Duodenal mucosa (tissue), 2 donors: ENCODE measurements around the gene DDX54.
A peak's percentile ranks its signal among the peaks of the same experiment; 100 is the strongest.

Experiments used
- H3K27ac ChIP-seq: one replicate; pipeline ENCODE4 v1.7.0; 2013; ENCODE audit warnings: low read depth, low read length
- H3K27me3 ChIP-seq, 2 donors: one replicate each; pipeline ENCODE4 v1.7.0; 2013; ENCODE audit warnings: low read length in 2 of 2, control low read depth in 1 of 2; ENCODE audit not compliant: insufficient read depth in 2 of 2, control insufficient read depth in 1 of 2
- H3K36me3 ChIP-seq, 2 donors: one replicate each; pipeline ENCODE4 v1.7.0; 2013; ENCODE audit warnings: low read length in 2 of 2, control low read depth in 1 of 2; ENCODE audit not compliant: insufficient read depth in 2 of 2, control insufficient read depth in 1 of 2
- H3K4me1 ChIP-seq, 2 donors: one replicate each; pipeline ENCODE4 v1.7.0; 2013; ENCODE audit warnings: low read length in 2 of 2, control low read depth in 1 of 2; ENCODE audit not compliant: insufficient read depth in 2 of 2, control insufficient read depth in 1 of 2
- H3K4me3 ChIP-seq, 2 donors: one replicate each; pipeline ENCODE4 v1.7.0; 2013; ENCODE audit warnings: low read length in 2 of 2, low read depth in 1 of 2
- H3K9ac ChIP-seq, 2 donors: one replicate each; pipeline ENCODE4 v1.7.0; 2013; ENCODE audit warnings: low read length in 2 of 2, low read depth in 1 of 2
- H3K9me3 ChIP-seq, 2 donors: one replicate each; pipeline ENCODE4 v1.7.0; 2013; ENCODE audit warnings: low read length in 2 of 2, control low read depth in 1 of 2; ENCODE audit not compliant: control insufficient read depth in 1 of 2

Gene DDX54

DNA sequence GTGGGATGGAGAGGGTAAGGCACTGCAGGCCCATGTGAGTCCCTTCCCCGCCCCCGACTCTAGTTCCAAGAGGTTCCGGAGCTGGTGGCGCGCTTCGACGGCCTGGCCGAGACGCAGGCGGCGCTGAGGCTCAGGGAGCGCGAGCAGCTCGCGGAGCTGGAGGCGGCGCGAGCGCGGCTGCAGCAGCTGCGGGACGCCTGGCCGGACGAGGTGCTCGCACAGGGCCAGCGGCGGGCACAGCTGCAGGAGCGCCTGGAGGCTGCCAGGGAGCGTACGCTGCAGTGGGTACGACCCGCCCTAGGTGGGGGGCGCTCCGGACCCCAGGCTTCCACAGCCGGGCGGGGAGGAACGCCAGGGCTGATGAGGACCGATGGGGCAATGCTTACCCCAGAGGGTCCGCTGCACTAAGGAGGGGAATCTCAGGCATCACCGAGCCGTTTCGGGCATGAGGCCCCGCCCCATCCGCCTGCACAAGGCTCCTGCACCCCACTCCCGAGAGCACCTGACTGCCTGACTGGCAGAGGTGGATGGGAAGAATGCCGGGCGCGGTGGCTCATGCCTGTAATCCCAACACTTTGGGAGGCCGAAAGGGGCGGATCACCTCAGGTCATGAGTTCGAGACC lies 30.8 kb downstream of the DDX54 start:
- H3K4me3 ChIP-seq: peak overlapping the region; percentile 28 to 43
- H3K9ac ChIP-seq: no peak overlapping the region
- H3K9me3 ChIP-seq: no peaks in the 10 kb centered on the region
- H3K36me3 ChIP-seq: peaks cover 9 to 18% of the 10 kb centered on the region in 2 donors
- peaks cover 14 to 24% of the 10 kb centered on the region in 2 donors for H3K27me3 ChIP-seq
- peaks cover 6 to 23% of the 10 kb centered on the region in 2 donors for H3K4me1 ChIP-seq
- no peak overlapping the region for H3K27ac ChIP-seq

DNA sequence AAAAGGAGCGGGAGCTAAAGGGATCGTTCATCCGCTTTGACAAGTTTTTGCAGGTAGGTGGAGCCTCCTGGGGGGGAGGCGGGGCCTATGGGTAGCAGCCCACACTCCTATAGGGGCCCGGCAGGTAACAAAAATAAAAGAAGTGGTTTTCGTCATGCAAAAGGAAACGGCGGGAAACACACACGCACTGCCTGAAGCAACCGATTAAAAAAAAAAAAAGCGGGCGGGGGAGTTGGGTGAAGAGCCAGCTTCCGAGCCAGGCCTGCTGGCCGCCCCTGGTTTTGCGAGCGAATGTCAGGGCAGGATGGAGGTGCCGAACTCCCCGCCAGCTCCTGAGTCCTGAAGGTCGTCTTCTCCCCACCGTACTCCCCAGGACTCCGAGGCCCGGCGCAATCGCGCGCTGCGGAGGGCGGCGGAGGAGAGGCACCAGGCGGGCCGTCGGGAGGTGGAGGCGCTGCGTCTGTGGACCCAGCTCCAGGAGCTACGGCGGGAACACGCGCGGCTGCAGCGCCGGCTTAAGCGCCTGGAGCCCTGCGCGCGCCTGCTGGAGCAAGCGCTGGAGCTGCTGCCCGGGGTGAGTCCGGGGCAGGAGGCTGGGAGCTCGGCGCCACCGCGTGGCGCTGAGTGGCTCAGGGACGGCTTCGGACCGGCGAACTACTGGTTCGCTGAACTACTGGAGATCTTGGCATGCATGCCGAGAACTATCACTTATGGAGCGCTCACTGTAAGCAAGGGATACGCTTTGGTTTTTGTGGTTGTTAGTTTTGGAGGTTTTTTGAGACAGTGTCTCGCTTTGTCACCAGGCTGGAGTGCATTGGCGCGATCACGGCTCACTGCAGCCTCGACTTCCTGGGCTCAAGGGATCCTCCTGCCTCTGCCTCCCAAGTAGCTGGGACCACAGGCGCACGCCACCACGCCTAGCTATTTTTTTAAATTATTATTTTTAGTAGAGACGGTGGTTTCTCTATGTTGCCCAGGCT lies 32.2 kb downstream of the DDX54 start:
- peak overlapping the region in 1 of 2 donors; percentile 6 for H3K9ac ChIP-seq
- H3K27ac ChIP-seq: no peak overlapping the region
- H3K36me3 ChIP-seq: peaks cover 5% of the 10 kb centered on the region in 2 donors
- peak overlapping the region; percentile 38 to 62 for H3K4me3 ChIP-seq
- H3K4me1 ChIP-seq: peaks cover 8 to 25% of the 10 kb centered on the region in 2 donors
- H3K9me3 ChIP-seq: no peaks in the 10 kb centered on the region
- H3K27me3 ChIP-seq: peaks cover 14 to 24% of the 10 kb centered on the region in 2 donors

DNA sequence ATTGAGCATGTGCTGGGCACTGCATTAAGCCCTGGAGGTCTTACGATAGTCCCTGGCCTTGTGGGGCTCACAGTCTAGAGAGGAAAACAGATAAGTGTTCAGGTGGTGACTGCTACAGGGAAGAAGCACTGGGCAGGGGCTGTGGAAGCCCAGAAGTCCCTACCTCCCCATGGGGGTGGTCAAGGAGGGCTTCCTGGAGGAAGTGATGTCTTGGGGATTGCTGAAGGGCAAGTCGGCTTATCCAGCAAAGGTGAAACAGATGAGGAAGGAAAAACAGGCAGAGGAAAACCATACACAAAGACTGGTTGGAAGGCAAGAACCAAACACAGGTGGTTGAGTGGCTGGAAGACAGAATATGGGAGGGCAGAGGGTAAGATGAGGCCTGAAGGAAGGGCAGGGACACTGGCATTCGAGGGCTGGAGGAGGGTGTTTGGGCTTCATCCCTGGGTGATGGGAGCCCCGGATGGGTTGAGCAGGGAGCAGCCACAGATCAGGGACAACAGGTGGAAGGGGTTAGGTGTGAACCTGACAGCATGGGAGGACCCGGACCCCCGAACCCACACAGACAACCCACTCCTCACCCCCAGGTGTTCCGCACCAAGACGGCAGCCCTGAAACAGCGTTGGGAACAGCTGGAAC lies 33.0 kb downstream of the DDX54 start:
- Histone ChIP-seq H3K27me3 (peaks cover 14 to 24% of the 10 kb centered on the region in 2 donors), H3K27ac (no peak overlapping the region), H3K9ac (peak overlapping the region in 1 of 2 donors; percentile 6), H3K4me3 (peak overlapping the region; percentile 38 to 62), H3K4me1 (peaks cover 8 to 25% of the 10 kb centered on the region in 2 donors), H3K36me3 (no peaks in the 10 kb centered on the region), H3K9me3 (no peaks in the 10 kb centered on the region)

GRCh38 chr12:113151655-113152054 lies 33.6 kb downstream of the DDX54 start:
- peaks cover 14 to 24% of the 10 kb centered on the region in 2 donors for H3K27me3 ChIP-seq
- H3K4me3 ChIP-seq: no peak overlapping the region
- H3K4me1 ChIP-seq: peaks cover 8 to 25% of the 10 kb centered on the region in 2 donors
- no peak overlapping the region for H3K9ac ChIP-seq
- H3K9me3 ChIP-seq: peaks cover 4% of the 10 kb centered on the region in 2 donors
- H3K36me3 ChIP-seq: no peaks in the 10 kb centered on the region
- no peak overlapping the region for H3K27ac ChIP-seq

DNA sequence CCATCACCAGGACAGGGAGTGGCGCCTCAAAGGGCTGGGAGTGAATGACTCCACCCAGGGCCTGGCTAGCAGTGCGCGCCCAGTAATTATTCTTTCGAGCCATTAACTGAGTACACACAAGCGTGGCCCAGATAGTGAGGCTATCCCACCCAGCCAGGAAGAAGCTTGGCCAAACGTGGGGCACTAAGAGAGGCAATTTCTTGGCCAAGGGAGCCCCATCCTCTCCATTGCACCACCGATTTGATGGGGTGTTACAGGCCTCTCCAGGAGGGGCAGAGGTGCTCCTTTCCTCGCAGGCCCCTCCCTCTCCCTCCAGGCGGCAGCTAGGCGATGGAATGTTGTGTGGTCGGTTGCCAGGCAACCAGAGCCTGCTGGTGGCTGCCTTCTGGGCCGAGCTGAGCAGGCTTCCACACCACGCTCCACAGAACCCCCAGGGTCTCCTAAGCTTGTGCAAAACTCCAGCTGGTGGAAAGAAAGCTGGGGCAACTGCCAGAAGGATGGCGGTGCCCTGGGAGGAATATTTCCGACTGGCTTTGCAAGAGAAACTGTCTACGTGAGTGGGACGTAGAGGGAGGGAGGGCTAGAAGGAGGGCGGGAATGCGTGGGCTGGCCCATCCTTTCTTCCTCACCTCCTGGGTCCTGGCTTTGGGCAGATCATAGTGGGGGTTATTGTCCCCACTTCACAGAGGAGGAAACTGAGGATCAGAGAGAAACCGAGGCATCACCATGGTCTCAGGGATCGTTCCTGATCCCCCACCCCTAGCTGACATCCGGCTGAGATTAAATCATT lies 35.7 kb downstream of the DDX54 start, which contains the start of gene CFAP73:
CFAP73 (plus strand) TSS at position 364 of the 790 bp plus-strand sequence; CDS start at position 498, 134 bp downstream.
- peaks cover 4% of the 10 kb centered on the region in 2 donors for H3K9me3 ChIP-seq
- peaks cover 8 to 22% of the 10 kb centered on the region in 2 donors for H3K4me1 ChIP-seq
- peaks cover 10 to 15% of the 10 kb centered on the region in 2 donors for H3K27me3 ChIP-seq
- no peaks in the 10 kb centered on the region for H3K36me3 ChIP-seq
- H3K4me3 ChIP-seq: peak within 1 kb of the TSS in 1 of 2 donors; percentile 1
- no peak within 1 kb of the TSS for H3K27ac ChIP-seq
- H3K9ac ChIP-seq: peak within 1 kb of the TSS in 1 of 2 donors; percentile 49

DNA sequence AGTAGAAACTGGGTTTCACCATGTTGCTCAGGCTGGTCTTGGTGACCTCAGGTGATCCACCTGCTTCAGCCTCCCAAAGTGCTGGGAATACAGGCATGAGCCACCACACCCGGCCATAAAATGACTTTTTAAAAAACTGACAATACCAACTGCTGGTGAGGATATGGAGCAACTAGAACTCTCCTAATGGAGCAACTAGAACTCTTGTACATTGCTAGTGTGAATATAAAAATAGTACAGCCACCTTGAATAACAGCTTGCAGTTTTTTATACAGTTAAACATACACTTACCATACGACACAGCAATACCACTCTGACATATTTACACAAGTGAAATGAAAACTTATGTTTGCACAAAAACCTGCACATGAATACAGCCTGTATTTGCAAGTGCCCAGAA lies 38.3 kb downstream of the DDX54 start:
- H3K9ac ChIP-seq: no peak overlapping the region
- peaks cover 13 to 20% of the 10 kb centered on the region in 2 donors for H3K4me1 ChIP-seq
- no peak overlapping the region for H3K4me3 ChIP-seq
- no peaks in the 10 kb centered on the region for H3K36me3 ChIP-seq
- H3K9me3 ChIP-seq: peaks cover 4% of the 10 kb centered on the region in 2 donors
- peaks cover 2 to 3% of the 10 kb centered on the region in 2 donors for H3K27me3 ChIP-seq
- no peak overlapping the region for H3K27ac ChIP-seq

DNA sequence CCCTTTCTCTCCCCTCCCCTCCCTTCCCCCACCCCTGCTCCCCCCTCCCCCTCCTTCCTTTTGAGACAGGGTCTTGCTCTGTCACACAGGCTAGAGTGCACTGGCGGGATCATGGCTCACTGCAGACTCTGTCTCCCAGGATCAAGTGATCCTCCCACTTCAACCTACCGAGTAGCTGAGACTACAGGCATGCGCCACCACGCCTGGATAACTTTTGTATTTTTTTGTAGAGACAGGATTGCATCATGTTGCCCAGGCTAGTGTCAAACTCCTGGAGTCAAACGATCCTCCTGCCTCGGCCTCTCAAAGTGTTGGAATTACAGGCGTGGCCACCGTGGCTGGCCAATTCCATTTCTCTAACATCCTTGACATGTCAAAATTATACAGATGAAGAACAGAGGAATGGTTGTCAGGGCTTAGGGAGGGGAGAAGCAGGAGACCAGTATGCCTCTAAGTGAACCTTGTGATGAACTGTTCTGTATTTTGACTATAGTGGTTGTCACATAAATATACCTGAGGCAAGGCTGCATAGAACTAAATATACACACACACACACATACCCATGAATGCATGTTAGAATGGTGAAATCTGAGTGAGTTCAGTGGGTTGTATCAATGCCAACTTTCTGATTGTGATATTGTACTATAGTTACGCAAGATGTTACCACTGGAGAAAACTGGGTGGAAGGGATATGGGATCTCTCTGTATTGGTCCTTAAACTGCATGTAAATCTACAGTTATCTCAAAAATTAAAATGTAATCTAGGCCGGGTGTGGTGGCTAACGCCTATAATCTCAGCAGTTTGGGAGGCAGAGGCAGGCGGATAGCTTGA lies 39.3 kb downstream of the DDX54 start:
- Histone ChIP-seq H3K27me3 (no peaks in the 10 kb centered on the region), H3K4me1 (peaks cover 16 to 20% of the 10 kb centered on the region in 2 donors), H3K27ac (no peak overlapping the region), H3K4me3 (no peak overlapping the region), H3K9ac (no peak overlapping the region), H3K36me3 (no peaks in the 10 kb centered on the region), H3K9me3 (peaks cover 4% of the 10 kb centered on the region in 2 donors)

GRCh38 chr12:113144806-113145205 lies 40.5 kb downstream of the DDX54 start:
- H3K27me3 ChIP-seq: no peaks in the 10 kb centered on the region
- H3K4me3 ChIP-seq: no peak overlapping the region
- peaks cover 4% of the 10 kb centered on the region in 2 donors for H3K9me3 ChIP-seq
- no peak overlapping the region for H3K9ac ChIP-seq
- H3K27ac ChIP-seq: no peak overlapping the region
- no peaks in the 10 kb centered on the region for H3K36me3 ChIP-seq
- H3K4me1 ChIP-seq: peaks cover 14 to 17% of the 10 kb centered on the region in 2 donors

DNA sequence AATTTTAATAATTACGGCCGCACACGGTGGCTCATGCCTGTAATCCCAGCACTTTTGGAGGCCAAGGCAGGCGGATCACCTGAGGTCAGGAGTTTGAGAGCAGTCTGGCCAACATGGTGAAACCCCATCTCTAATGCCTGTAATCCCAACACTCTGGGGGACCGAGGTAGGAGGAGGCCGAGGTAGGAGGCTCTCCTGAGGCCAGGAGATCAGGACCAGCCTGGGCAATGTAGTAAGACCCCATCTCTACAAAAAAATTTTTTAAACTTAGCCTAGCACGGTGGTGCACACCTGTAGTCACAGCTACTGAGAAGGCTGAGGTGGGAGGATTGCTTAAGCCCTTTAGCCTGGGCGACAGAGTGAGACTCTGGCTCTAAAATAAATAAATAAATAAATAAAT lies 41.3 kb downstream of the DDX54 start:
- peaks cover 8 to 12% of the 10 kb centered on the region in 2 donors for H3K4me1 ChIP-seq
- no peak overlapping the region for H3K9ac ChIP-seq
- H3K27ac ChIP-seq: no peak overlapping the region
- H3K9me3 ChIP-seq: peaks cover 4% of the 10 kb centered on the region in 2 donors
- no peaks in the 10 kb centered on the region for H3K27me3 ChIP-seq
- no peak overlapping the region for H3K4me3 ChIP-seq
- no peaks in the 10 kb centered on the region for H3K36me3 ChIP-seq
